ENCODE data around the gene AQP7.
A peak's percentile ranks its signal among the peaks of the same experiment; 100 is the strongest.
"Not testable (repeated sequence)": the region's sequence is repeated elsewhere in the genome, so short reads cannot be mapped to it uniquely, and the experiment has no call there.

AQP7 gene

DNA sequence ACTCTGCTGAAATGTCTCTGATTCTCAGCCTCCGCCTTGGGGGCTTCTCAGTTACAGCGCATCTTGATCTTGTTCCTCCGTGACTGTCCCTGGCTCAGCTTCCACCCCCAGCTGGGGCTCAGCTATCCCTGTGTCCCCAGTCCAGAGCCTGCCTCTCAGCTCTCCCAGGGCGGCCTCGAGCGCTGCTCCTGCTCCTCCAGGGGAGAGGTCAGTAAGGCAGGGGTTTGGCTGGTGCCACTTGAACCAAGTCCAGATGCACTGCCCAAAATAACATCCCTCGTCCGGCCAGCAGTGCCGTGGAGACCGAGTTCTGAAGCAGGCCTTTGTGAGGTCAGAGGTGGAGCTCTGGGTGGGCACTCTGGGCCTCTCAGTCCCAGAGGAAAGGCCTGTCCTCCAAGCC lies at the start of gene AQP7:
AQP7 (minus strand) TSS at position 198 of the 400 bp plus-strand sequence. CDS start 1,306 bp downstream, outside the sequence.
- not testable (repeated sequence) for DNase-seq (ENCODE audit: insufficient read length, low spot score); FAIRE-seq

DNA sequence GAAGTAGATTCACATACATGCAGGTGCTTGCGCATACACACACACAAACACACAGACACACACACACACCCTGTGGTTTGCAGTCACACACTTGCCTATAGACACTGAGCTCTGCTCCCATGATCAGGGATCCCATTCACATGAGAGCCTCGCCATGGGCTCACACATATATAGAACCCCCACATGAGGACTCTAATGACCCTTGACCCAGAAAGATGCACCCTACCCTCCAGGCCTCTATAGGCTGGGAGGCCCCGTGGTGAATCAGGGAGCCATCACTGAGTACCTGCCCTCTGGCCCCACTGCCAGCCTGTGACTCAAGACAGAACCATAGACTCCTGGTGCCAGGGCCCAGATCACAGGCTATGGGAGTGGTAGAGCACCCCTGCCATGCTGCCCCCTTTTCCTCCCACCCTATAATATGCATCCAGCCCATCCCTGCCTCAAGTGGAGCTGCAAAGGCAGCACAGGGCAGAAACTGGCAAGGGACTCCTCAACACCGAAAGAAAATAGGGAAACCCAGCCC lies 48.3 kb upstream of the AQP7 start:
- FAIRE-seq (no peak), DNase-seq (ENCODE audit: insufficient read length, low spot score) (no peak)
- no peak for TF ChIP-seq CTCF (IDR thresholded peaks at IDR 0.05; ENCODE audit: insufficient read depth, missing control alignments)

GRCh38 chr9:33449715-33450114 lies 47.3 kb upstream of the AQP7 start:
- FAIRE-seq (no peak), DNase-seq (ENCODE audit: insufficient read length, low spot score) (no peak)
- no peak for TF ChIP-seq CTCF (IDR thresholded peaks at IDR 0.05; ENCODE audit: insufficient read depth, missing control alignments)

DNA sequence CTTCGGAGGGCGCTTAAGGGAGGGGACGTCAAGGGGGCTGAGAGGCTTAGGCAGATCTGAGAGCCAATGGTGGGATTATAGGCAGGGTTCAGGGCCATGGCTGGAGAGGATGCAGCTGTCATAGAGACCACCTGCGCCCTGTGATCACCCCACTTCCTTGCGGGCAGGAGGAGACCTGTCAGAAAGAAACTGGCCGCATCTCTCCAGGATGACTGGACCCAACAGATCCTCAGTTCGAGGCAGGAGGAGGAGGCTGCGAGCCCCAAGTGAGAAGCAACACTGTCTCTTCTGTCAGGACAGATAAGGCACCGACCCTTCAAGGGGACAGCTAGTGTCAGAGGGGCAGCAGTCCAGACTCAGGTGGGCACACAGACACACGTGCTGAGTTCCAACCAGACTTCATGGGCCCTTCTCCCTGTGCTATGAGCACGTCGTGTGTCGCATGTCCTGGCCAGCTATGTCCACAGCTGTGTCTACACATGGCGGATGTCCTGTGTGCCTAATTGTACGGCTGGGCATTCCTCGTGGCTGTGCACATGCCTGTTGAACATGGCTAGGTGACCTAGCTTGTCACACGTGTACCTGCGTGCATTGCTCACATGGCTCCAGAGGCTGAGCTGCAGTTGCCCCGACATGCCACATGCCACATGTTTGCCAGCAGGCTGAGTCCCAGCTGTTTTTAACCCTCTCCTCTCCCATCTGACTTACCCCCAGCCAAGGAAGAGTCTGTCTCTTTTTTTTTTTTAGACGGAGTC lies 45.6 kb upstream of the AQP7 start:
- TF ChIP-seq CTCF (IDR thresholded peaks at IDR 0.05; ENCODE audit: insufficient read depth, missing control alignments) = no peak
- FAIRE-seq (no peak), DNase-seq (ENCODE audit: insufficient read length, low spot score) (no peak)

DNA sequence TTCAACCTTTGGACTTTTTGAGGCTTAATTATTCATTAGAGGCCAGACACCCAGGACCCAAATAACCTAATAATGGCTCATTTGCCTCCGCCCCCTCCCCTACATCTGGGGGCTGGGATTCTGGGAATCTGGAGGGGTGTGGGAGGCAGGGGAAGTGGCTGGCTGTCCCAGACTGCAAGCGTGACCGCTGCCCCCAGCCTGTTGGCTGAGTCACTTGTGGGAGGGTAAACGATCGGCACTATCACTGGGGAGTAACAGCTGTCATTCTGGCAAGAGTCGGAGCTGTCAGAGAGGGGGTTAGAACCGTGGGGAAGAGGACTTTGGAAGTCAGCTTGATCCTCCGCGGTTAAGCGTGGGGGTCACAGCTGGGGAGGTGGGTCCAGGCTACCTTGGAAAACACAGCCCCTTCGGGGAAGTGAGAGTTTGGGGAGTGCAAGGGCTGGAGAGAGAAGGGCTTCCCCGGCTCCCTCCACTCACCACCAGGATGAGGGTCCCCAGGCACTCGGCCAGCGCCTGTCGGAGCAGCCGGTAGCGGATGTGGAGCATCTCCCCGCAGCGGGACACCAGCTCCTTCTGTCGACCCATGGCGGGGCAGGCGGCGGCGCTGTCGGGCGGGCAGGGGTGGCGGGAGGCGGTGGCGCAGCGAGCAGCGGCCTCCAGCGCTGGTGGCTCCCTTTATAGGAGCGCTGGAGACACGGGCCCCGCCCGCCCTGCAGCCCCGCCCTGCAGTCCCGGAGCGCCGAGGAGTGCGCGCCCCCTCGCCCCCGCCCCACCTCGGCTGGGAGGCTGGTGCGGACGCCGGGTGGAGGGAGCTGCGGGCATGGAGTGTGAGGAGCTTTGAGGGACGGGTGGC lies 44.8 kb upstream of the AQP7 start, which contains the start of gene AQP3:
AQP3 (minus strand) TSS at position 648 of the 853 bp plus-strand sequence; CDS start at position 585, 63 bp downstream.
- DNase-seq (ENCODE audit: insufficient read length, low spot score) (peak; percentile 81), FAIRE-seq (no peak)
- peak; percentile 12 for TF ChIP-seq CTCF (IDR thresholded peaks at IDR 0.05; ENCODE audit: insufficient read depth, missing control alignments)

DNA sequence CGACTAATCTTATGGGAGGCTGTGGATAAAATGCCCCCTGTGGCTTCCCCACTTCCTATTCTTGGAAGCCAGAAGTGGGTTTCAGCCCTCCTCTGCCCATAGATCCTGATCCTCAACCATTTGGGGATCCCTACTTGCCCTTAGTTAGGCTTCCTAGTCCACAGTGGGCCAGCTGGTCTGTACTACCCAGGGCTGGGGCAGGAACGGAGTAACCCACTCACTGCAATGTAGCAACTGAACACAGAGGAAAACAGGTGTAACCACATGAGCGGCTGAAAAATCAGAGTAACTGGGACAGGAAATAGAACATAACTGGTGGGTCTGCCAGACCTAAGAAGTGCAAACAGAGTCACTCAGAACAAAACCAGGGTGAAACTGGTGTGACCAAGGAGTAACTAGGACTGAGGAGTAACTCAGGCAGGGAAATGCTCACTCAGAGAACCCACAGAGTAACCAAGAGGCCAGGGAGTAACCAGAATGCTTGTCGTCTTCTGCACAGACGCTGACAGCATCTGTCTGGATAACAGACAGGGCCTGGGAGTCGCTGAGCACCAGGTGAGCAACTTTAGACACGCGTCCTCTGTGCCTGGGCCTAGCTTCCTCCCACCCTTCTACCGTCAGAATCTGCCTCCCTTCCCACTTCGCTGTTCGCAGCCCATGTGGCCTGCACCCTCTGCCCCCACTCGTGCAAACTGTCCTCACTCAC lies 44.0 kb upstream of the AQP7 start:
- TF ChIP-seq CTCF (IDR thresholded peaks at IDR 0.05; ENCODE audit: insufficient read depth, missing control alignments) = no peak
- no peak for DNase-seq (ENCODE audit: insufficient read length, low spot score)
- FAIRE-seq = no peak

Data from D721Med (cell line).